ENCODE measurements around the gene TAB3.

The TAB3 gene

GRCh38 chrX:30881797-30882196 is 7.3 kb downstream of the TAB3 start:
- DNase-seq: no peak

- no peak for DNase-seq
Observed at GRCh38 chrX:30881390-30881789, 7.7 kb downstream of the TAB3 start.

GRCh38 chrX:30880058-30880457 is 9.0 kb downstream of the TAB3 start:
- no peak for DNase-seq

DNA sequence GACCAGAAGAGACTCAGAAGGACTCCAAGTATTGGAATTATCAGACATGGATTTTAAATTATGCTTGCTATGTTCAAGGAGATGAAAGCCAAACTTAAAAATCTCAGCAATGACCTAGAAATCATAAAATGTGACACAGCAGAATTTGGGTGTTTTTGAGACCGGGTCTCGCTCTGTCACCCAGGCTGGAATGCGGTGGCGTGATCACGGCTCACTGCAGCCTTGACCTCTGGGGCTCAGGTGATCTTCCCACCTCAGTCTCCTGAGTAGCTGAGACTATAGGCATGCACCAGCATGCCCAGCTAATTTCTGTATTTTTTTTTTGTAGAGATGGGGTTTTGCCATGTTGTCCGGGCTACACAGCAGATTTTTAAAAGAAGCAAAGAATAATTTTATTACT is 12.7 kb downstream of the TAB3 start:
- DNase-seq: no peak

DNA sequence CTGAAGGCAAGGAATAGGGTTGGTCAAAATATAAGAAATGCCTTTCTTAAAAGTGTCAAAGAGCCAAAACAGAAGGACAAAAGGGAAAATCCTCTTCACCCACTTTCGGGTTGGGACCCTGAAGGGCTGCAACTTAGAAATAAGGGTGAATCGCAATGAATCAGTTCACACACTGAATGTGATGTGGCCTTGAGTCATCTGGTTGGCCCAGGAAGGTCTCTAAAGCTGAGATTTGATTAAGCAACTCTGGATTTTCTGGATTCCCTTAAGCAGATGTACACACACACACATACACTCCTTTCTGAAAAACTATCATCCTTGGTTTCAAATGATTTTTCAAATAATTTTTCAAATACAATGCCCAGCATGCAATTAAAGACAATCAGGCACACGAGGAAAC is 13.1 kb downstream of the TAB3 start:
- DNase-seq: no peak

DNA sequence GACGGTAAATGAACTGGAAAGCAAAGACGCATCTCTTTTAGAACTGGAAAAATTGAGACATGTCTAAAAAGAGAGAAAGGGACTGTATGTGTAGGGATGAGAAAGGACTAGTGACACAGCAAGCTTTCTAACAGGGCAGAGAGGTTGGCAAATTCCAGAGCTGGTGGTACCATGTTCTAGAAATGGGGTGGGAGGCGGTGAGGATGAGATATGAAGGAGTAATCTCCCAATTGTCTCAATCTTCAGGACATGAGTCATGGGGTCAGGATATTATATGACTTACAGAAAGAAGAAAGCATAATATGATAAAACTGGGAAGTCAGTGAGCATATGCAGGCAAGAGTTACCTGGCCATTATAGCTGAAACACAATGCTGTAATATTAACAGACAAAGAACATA is 14.2 kb downstream of the TAB3 start:
- no peak for DNase-seq

DNA sequence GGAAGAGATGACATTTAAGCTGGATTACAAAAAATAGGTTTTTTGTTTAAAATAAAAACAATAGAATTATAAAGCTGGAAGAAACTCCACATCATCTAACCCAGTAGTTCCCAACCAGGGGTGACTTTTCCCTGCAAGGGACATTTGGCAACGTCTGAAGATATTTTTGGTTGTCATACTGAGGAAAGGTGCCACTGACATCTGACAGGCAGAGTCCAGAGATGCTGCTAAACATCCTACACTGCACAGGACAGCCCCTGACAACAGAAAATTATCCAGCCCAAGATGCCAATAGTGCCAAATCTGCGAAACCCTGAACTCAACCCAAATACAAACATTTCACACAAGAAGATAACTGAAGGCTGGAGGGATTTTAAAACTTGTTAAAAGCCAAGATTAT is 18.5 kb downstream of the TAB3 start:
- no peak for DNase-seq

DNA sequence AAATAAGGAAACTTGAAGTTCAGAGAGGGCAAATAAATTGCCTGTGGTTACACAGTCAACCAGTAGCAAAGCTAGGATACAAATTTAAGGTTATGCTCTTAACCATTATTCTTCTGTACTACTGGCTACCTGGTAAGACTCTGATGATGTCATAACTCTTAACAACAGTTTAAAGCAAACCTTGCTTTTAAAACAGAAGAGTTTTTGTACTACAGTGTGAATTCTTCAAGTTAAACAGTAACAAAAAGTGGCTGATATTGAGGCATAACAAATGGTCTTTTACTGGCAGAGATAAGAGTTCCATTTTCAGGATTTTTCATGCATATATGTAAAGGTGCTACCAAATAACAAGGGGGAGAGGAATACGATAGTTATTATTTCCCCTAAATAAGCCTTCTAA is 23.4 kb downstream of the TAB3 start:
- no peak for DNase-seq

DNA sequence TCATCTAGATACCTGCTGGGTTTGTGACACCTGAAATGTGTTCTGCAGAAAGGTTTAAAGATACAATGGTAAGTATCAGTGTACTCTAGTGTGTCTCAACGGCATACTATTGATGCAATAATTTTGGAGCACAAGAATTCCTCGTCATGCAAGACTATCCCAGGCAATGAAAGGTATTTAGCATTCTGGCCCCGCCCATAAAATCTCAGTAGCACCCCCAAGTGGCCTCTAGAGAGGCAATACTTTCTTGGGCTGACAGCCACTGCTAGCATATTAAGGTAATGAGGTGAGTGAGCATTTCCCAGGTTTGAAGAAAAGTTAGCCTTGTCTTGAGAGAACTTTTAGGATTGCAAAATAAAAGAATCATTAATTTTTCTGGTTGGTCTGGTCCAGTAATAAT is 24.0 kb downstream of the TAB3 start:
- DNase-seq: peak; percentile 2

DNA sequence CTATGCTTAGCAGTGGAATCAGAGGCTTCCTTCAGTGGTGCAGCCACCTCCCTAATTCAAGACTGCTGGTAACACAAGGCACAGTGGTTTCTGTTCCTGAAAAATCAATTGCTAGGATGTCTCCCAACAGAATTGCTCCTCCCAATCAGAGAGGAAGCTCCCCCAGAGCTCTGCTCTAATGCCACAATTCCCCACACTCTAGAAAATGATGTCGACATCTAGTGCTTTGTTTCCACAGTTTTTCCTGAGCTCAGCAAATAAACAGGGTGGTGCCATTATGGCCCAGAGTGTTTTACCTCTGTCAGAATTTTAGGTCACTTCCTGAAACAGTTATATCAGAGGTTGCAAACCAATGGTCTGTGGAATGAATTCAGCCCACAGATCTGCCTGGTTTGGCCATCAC is 24.7 kb downstream of the TAB3 start:
- DNase-seq: no peak

DNA sequence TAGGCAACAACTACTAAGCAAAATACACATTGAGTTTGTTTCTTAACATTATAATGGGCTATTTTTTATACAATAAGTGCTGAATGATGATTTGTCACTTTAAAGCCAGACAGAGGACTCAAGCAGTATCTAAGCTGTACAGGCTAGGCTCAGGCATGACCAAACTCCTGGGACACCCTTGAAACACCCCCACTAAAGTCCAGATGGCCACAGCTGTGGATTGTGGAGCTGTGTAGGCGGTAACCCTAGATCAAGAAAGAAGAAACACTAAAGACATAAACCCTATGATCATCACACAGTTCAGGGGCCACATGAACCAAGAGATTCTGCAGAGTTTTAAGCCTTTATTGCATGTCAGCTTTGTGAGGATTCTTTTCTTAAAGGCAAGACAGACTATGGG is 25.1 kb downstream of the TAB3 start:
- no peak for DNase-seq

DNA sequence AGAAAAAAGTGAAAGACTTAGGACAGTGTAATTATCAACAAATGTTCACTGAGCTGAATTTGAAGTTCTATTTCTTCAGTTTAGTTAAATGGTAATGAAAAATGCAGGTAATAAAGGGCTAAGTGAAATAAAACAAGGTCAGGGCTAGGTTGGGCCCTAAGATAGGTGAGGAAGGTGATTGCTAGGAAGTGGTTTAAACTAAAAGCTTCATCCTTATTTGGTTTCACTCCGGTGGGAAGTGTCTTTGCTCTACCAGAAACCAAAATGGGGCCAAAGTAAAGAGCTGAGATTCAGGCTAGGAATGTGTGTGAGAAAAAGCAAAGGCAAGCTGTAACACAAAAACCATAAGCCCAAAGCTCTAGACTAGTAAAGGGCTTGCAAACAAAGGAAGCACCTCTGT is 31.0 kb downstream of the TAB3 start:
- no peak for DNase-seq

DNA sequence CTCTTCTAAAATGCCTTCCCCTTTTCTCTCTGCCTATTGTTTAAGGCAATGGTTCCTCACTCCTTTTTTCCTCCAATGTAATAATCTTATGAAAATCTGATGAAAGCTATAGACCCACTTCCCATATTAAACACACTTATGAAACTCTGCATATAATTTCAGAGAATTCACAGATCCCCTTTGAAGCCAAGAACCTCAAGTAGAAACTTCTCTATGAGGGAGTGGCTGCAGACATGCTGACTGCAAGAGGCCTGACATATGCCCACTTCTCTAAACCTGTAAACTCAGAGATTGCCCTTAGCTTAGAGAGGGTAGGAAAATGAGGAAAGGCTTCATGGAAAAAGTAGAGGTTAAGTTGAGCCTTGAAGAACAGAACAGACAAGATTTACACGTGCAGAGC is 37.6 kb downstream of the TAB3 start:
- DNase-seq: no peak

DNA sequence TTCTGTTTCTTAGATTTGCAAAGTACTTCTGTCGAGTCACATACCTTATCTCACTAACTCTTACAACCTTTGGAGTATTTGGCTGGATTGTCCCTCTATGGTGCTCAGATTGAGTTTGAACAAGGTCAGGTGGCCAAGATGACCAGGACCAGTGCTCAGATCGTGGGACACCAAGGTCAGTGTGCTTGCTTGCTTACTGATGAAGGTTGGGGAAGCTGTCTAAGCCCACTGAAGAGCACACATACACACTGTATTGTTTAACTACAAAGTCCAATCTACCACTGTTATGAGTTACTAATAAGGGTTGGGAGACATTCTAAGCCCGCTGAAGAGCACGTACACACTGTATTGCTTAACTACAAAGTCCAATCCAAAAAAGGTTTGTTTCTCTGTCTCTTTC is 53.7 kb downstream of the TAB3 start:
- no peak for DNase-seq

DNA sequence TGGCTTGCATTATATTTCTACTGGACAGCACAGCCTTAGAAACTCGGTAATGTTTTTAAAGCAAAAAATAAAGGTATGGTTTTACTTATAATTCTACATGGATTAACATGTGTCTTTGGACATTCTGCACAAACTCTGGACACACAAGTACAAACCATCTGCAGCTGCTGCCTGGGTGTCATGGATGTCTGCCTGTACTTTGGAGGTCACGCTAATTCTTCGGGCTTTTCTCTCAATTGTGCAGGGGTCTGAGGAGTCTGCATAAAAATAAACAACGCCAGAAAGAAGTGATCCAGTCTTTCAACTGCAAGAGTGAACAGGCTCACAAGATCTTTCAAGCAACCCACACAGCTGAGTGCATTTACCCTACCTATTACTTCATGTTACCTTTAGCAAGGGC is 55.2 kb downstream of the TAB3 start:
- no peak for DNase-seq

GRCh38 chrX:30831082-30831481 is 58.0 kb downstream of the TAB3 start:
- DNase-seq: no peak

- DNase-seq: no peak
Observed at GRCh38 chrX:30830326-30830943, 58.6 kb downstream of the TAB3 start.

DNA sequence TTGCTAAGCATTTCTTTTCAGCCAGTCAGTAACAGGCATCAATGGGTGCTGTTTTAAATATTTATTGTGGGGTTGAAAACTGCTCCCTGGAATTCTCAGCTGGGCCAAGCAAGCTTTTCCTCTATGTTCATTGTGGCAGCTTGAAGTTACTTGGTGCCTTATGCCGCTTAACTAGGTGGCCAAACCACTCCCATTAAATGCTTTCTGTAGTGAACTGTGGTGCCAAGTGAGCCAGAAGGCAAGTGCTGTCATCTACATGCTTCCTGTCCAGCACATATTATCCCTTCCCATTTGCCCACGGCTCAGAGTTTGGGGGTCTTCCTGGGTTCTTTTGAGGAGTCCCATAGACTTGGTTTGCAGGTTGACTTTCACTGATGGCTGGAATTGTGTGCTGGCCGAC is 64.8 kb downstream of the TAB3 start:
- no peak for DNase-seq

DNA sequence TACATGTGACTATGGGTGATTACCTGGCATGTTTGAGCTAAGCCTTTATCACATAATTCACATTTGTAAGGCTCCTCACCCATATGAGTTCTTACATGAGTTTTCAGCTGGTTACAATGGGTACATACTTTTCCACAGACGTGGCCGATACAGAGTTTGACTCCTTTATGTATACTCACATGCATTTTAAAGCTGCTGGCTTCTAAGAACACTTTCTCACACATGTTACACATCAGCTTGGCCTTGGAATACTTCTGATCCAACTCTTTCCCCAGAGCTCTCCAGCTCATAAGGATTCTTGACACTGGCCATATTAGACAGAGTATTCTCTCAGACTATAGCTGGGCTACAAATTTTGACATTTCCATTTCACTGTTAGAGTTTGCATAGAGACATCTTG is 66.3 kb downstream of the TAB3 start:
- no peak for DNase-seq

- no peak for DNase-seq
Observed at GRCh38 chrX:30822068-30822681, 66.9 kb downstream of the TAB3 start.

GRCh38 chrX:30821116-30821515 is 67.9 kb downstream of the TAB3 start:
- DNase-seq: no peak

DNA sequence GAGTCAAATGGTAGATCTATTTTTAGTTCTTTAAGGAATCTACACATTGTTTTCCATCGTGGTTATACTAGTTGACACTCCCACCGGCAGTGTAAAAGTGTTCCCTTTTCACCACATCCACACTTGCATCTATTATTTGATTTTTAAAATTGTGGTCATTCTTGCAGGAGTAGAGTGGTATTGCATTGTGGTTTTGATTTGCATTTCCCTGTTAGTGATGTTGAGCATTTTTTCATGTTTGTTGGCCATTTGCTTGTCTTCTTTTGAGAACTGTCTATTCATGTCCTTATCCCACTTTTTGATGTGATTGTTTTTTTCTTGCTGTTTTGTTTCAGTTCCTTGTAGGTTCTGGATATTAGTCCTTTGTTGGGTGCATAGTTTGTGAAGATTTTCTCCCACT is 70.0 kb downstream of the TAB3 start:
- no peak for DNase-seq

DNA sequence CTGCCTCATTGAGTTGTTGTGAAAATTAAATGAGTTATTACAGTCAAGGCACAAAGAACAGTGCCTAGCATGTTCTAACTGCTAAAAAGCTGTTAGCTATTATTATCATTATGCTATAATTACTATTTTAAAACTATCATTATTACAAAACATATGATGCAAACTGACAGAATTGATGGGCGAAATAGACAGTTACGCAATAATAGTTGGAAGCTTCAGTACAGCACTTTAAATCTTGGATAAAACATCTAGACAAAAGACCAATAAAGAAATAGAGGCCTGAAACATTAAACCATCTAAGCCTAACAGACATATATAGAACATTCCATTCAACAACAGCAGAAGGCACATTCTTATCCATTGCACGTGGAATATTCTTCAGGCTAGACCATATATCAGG is 73.0 kb downstream of the TAB3 start:
- DNase-seq: no peak

DNA sequence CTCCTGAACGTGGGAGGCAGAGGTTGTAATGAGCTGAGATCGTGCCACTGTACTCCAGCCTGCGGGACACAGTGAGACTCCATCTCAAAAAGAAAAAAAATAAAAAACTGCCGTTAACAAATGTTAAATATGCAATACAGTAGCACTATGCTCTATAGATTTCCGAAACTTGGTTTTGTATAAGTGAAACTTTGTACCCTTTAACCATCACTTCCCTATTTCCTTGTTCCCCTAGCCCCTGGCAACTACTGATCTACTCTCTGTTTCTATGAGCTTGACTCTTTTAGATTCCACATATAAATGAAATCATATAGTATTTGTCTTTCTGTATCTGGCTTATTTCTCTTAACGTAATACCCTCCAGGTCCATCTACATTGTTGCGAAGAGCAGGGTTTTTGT is 74.1 kb downstream of the TAB3 start:
- DNase-seq: no peak

- no peak for DNase-seq
Observed at GRCh38 chrX:30812326-30812725, 76.7 kb downstream of the TAB3 start.
